Ovary (tissue), 9 donors: ENCODE data around the gene TOP3A. TPM values are rescaled to one million over a fixed set of nuclear protein-coding genes. Genes with fewer than 3 reads are reported as not detected.
A peak's percentile ranks its signal among the peaks of the same experiment; 100 is the strongest.

ENCODE experiments used
- DNase-seq, 5 donors: peaks; one replicate each; pipeline ENCODE4 v3.0.0-alpha.2; 2019 to 2020
- H3K27ac ChIP-seq, 2 donors: fragments of 200-600 bp; one replicate each; pipeline versions ENCODE4 v1.5.1 to v1.8.0; 2019 to 2022
- H3K27me3 ChIP-seq: fragments of 200-600 bp; one replicate; pipeline ENCODE4 v1.8.0; 2022
- H3K36me3 ChIP-seq: fragments of 200-600 bp; sonication (generic); one replicate; pipeline ENCODE4 v1.5.1; 2019
- H3K4me1 ChIP-seq: one replicate; pipeline ENCODE4 v1.8.1; 2013; ENCODE audit warnings: mild to moderate bottlenecking, moderate library complexity; ENCODE audit not compliant: insufficient read depth
- H3K4me3 ChIP-seq: fragments of 200-600 bp; sonication (generic); one replicate; pipeline ENCODE4 v1.5.1; 2017
- H3K9me3 ChIP-seq, 2 donors: fragments of 200-600 bp in 1 of 2; sonication (generic) in 1 of 2; one replicate each; pipeline versions ENCODE4 v1.5.1 to v1.8.1; 2013 to 2019; ENCODE audit warnings: mild to moderate bottlenecking in 1 of 2, moderate library complexity in 1 of 2
- EP300 ChIP-seq: sonication (generic); formaldehyde crosslinking; IDR thresholded peaks from one replicate; pipeline ENCODE4 v1.6.1; 2017; ENCODE audit warnings: antibody characterized with exemption
- POLR2A ChIP-seq: fragments of 450-650 bp; IDR thresholded peaks from one replicate; pipeline ENCODE4 v1.6.1; 2017; ENCODE audit warnings: antibody characterized with exemption, mild to moderate bottlenecking, moderate library complexity
- WGBS, 3 donors: extraction: QIAGEN DNeasy Blood & Tissue Kit in 1 of 3; methylation state at CpG; one replicate each; pipeline versions ENCODE4 v1.1.5 to v1.1.7; 2013 to 2017; 5-methylcytosine and 5-hydroxymethylcytosine counted together
- intact Hi-C, 4 donors: fragments of 100-400 bp; cut with DNase I; formaldehyde crosslinking; loops; one replicate each; pipeline versions ENCODE4 v1.11.0 to v1.15.1; 2022 to 2023
- polyA plus RNA-seq, 2 donors: library from polyadenylated mRNA; stranded (reverse); fragments of 200-250 nt in 1 of 2; fragments of 350-450 nt in 1 of 2; fragmentation: Illumina TruSeq in 1 of 2; extraction: RNeasy Lipid Tissue Mini Kit (QIAGEN cat#74804) in 1 of 2; gene quantifications; one replicate each; pipeline ENCODE4 v1.2.3, GENCODE V29; 2013 to 2014
- total RNA-seq, 7 donors: library from RNA; depleted of rRNA in 2 of 7; stranded (reverse); fragments of >200 nt in 2 of 7; fragmentation: NEBNext Ultra II Directional in 3 of 7; extraction: Animal tissue kit (Norgen Biotek cat#: 25700) in 3 of 7; gene quantifications; one replicate each; pipeline versions ENCODE4 v1.1.0 to v1.2.4, GENCODE V29; 2016 to 2023
- TF ChIP-seq, protein P1 (sequence below), 3 donors: fragments of 450-650 bp in 2 of 3; fragments of 200-600 bp in 1 of 3; IDR thresholded peaks; one replicate each; pipeline versions ENCODE4 v1.5.1 to v1.8.0; 2016 to 2022; ENCODE audit warnings: antibody characterized with exemption in 3 of 3, mild to moderate bottlenecking in 1 of 3
- donor health status: DM: no; HTN: no; CAD: no; lungs with moderate emphysema.
- donor health status: DM: no; HTN: no; CAD: no.
- donor health status: Bipolar disorder and iron deficiency.
- donor health status: DM: yes; HTN: yes; CAD: no.
- donor health status: DM: no; HTN: no; CAD: no.
- donor health status: DM: yes; HTN: yes; CAD: no.

The TOP3A gene
- total and polyA plus RNA-seq, 9 donors, result 12.6 to 35.7 (median 21.3) TPM

DNA sequence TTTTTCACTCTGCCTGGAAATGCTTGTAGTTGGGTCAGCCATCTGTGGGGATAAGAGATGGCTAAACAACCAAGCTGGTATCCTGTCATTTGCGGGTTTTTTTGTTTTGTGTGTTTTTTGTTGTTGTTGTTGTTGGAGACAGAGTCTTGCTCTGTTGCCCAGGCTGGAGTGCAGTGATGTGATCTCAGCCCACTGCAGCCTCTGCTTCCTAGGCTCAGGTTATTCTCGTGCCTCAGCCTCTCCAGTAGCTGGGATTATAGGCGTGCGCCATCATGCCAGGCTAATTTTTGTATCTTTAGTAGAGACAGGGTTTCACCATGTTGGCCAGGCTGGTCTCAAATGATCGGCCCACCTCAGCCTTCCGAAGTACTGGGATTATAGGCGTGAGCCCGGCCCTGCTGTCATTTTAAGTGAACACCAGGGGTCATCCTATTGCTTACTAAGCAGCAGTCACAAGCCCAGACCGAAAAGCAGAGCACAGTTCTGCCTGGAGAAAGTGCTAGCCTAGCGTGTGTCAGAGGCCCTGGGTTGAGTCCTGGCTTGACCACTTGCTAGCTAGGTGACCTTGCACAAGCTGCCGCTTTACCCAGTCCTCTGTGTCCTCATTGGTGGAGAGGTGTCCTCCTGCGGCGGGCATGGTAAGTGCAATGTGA, 4.9 kb upstream of the TOP3A start:
- intact Hi-C loops, result no loop called here
- Histone ChIP-seq H3K4me3 (no peak overlapping the region), H3K9me3 (no peaks in the 10 kb centered on the region), H3K27ac (no peak overlapping the region), H3K27me3 (no peaks in the 10 kb centered on the region), H3K4me1 (peaks cover 14% of the 10 kb centered on the region), H3K36me3 (no peaks in the 10 kb centered on the region)
- 41 to 51% (median 46%) methylated on average over 13 of the region's 13 CpGs for WGBS, 3 donors
- peak in 1 of 5 donors; percentile 27 for DNase-seq
- TF ChIP-seq POLR2A, result no peak
- no peak for TF ChIP-seq EP300
- TF ChIP-seq, protein P1, sequence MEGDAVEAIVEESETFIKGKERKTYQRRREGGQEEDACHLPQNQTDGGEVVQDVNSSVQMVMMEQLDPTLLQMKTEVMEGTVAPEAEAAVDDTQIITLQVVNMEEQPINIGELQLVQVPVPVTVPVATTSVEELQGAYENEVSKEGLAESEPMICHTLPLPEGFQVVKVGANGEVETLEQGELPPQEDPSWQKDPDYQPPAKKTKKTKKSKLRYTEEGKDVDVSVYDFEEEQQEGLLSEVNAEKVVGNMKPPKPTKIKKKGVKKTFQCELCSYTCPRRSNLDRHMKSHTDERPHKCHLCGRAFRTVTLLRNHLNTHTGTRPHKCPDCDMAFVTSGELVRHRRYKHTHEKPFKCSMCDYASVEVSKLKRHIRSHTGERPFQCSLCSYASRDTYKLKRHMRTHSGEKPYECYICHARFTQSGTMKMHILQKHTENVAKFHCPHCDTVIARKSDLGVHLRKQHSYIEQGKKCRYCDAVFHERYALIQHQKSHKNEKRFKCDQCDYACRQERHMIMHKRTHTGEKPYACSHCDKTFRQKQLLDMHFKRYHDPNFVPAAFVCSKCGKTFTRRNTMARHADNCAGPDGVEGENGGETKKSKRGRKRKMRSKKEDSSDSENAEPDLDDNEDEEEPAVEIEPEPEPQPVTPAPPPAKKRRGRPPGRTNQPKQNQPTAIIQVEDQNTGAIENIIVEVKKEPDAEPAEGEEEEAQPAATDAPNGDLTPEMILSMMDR (IDR thresholded peaks at IDR 0.05), result no peak

DNA sequence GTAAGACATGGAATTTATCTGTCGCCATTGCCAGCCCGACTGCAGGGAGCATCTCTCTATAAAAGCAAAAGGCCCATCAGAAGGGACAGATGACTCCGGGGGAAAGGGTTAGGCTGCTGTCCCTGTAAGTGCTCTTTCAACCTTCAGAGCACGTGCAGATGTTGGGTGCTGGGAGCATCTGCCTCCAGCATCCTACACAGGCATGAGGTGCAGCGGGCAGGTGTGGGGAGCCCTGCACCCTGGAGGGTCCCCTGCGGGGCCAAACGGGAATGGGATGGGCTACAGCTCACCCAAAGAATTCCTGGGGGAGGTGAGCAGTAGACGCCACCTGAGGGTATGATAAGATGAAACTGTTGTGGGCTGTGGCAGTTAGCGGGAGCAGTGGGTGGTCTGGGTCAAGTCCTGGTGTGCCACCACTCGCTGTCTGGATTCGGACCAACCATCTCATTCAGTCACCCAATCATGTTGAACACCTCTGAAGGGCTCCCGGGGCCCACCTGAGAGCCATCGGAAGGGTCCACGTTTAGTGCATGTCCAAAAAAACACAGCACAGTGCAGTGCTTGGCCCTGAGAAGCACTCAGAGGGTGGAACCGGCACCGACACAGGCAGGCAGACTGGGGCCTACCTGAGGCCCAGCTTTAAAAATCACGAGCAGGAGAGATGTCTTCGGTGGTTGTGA, 4.1 kb upstream of the TOP3A start:
- Histone ChIP-seq H3K9me3 (no peaks in the 10 kb centered on the region), H3K4me1 (peaks cover 16% of the 10 kb centered on the region), H3K36me3 (no peaks in the 10 kb centered on the region), H3K4me3 (no peak overlapping the region), H3K27ac (no peak overlapping the region), H3K27me3 (no peaks in the 10 kb centered on the region)
- intact Hi-C loops, result no loop called here
- WGBS, 3 donors, result 71 to 76% (median 75%) methylated on average over 18 of the region's 18 CpGs
- TF ChIP-seq POLR2A (no peak), EP300 (no peak)
- TF ChIP-seq, protein P1 (IDR thresholded peaks at IDR 0.05), result no peak
- DNase-seq, result no peak

DNA sequence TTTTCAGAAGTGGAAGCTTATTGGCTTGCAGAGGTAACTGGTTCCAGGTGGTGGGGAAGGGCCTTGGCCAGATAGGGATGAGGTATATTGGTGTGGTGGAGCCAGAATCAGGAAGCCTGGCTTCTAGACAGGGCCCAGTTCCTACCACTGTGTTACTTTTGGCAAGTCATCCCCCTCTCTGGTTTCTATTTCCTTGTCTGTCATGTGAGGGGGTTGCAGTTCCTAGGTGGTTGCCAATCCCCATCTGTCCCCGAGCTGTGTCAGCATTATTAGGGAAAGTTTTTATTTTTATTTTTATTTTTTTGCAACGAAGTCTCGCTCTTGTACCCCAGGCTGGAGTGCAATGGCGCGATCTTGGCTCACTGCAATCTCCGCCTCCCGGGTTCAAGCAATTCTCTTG, 3.3 kb upstream of the TOP3A start:
- peaks cover 18% of the 10 kb centered on the region for H3K4me1 ChIP-seq
- no peaks in the 10 kb centered on the region for H3K27me3 ChIP-seq
- 85 to 93% (median 89%) methylated on average over 7 of the region's 7 CpGs for whole genome bisulfite sequencing, 3 donors
- no peaks in the 10 kb centered on the region for H3K9me3 ChIP-seq
- no peak for DNase-seq
- no peak overlapping the region for H3K27ac ChIP-seq
- no peak overlapping the region for H3K4me3 ChIP-seq
- no peaks in the 10 kb centered on the region for H3K36me3 ChIP-seq
- TF ChIP-seq, protein P1 (IDR thresholded peaks at IDR 0.05), result no peak
- TF ChIP-seq POLR2A (no peak), EP300 (no peak)
- intact Hi-C loops, result no loop called here

DNA sequence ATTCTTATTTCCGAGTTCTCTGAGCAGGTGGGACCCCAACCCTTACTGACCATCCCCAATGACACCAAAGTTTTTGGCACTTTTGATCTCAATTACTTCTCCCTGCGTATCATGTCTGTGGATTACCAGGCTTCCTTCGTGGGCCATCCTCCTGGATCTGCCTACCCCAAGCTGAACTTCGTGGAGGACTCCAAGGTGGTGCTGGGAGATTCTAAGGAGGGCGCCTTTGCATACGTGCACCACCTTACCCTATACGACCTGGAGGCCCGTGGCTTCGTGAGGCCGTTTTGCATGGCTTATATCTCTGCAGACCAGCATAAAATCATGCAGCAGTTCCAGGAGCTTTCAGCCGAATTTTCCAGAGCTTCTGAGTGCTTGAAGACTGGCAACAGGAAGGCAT, 1.2 kb upstream of the TOP3A start:
- 64 to 70% (median 67%) methylated on average over 11 of the region's 11 CpGs for WGBS, 3 donors
- Histone ChIP-seq H3K27ac (no peak overlapping the region), H3K4me1 (peaks cover 20% of the 10 kb centered on the region), H3K9me3 (no peaks in the 10 kb centered on the region), H3K27me3 (no peaks in the 10 kb centered on the region), H3K4me3 (peak overlapping the region; percentile 65), H3K36me3 (no peaks in the 10 kb centered on the region)
- intact Hi-C loops, result no loop called here
- no peak for DNase-seq
- TF ChIP-seq POLR2A (no peak), EP300 (no peak)
- TF ChIP-seq, protein P1 (IDR thresholded peaks at IDR 0.05), result no peak
